ENCODE results near the gene CYB5A.
"Not testable (repeated sequence)": the region's sequence is repeated elsewhere in the genome, so short reads cannot be mapped to it uniquely, and the experiment has no call there.

CYB5A gene

DNA sequence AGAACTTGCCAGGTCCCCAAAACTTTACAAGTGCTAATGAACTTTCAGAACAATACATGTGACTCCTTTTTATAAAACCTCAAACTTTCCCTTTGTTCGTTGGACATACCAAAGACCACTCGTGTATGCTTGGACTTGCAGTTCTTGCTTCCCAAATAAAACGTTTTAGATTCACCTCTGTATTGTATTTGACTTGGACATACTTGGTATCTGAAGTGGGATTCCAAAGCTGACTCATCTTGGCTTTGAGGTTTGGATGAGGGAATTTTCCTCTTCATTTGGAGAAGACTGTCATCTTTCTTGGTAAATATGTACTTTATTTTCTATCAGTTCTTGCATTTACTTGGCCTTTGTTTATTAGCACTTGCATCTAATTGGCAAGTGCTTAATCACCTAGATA lies 8.0 kb upstream of the CYB5A start:
- TF ChIP-seq CTCF (IDR thresholded peaks at IDR 0.05; ENCODE audit: borderline replicate concordance, control extremely low read depth, extremely low read depth, insufficient read depth, missing control alignments): no peak
- in situ Hi-C loops (cut with MboI; ENCODE audit: low sequenced_read_pairs, unreplicated experiment): no loop called here
- DNase-seq (ENCODE audit: low spot score): no peak

GRCh38 chr18:74299162-74299561 lies 7.4 kb upstream of the CYB5A start:
- no peak for DNase-seq (ENCODE audit: low spot score)
- in situ Hi-C loops (cut with MboI; ENCODE audit: low sequenced_read_pairs, unreplicated experiment): no loop called here
- no peak for TF ChIP-seq CTCF (IDR thresholded peaks at IDR 0.05; ENCODE audit: borderline replicate concordance, control extremely low read depth, extremely low read depth, insufficient read depth, missing control alignments)

GRCh38 chr18:74294526-74294925 lies 2.8 kb upstream of the CYB5A start:
- TF ChIP-seq CTCF (IDR thresholded peaks at IDR 0.05; ENCODE audit: borderline replicate concordance, control extremely low read depth, extremely low read depth, insufficient read depth, missing control alignments): no peak
- in situ Hi-C loops (cut with MboI; ENCODE audit: low sequenced_read_pairs, unreplicated experiment): no loop called here
- DNase-seq (ENCODE audit: low spot score): no peak

DNA sequence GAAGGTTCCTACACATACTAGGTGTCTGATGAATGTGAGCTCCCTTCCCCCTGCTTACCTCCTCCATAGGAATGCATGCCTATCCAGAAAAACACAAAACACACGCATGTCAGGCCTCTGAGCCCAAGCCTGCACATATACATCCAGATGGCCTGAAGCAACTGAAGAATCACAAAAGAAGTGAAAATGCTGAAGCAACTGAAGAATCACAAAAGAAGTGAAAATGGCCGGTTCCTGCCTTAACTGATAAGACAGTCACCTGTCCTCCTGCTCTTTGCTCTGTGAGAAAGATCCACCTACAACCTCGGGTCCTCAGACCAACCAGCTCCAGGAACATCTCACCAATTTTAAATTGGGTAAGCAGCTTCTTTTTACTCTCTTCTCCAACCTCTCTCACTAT lies 1.2 kb upstream of the CYB5A start:
- peak; percentile 2 for DNase-seq (ENCODE audit: low spot score)
- in situ Hi-C loops (cut with MboI; ENCODE audit: low sequenced_read_pairs, unreplicated experiment): not testable (repeated sequence)

DNA sequence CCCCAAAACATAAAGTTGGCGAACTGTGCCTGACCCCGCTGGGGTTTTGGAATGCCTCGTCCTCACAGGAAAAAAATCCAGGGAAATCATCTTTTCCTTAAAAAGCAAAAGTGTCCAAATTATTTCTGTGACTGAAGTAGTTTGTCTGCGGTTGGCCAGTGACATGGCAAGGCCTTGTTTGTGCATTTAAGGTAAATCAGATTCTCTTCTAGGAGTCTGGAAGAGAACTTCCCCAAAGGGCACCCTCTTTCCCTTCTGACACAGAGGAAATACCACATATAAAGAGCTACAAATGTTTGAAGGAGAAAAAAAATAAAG lies 737 bp upstream of the CYB5A start:
- DNase-seq (ENCODE audit: low spot score): peak; percentile 8
- TF ChIP-seq CTCF (IDR thresholded peaks at IDR 0.05; ENCODE audit: borderline replicate concordance, control extremely low read depth, extremely low read depth, insufficient read depth, missing control alignments): no peak
- in situ Hi-C loops (cut with MboI; ENCODE audit: low sequenced_read_pairs, unreplicated experiment): no loop called here

- in situ Hi-C loops (cut with MboI; ENCODE audit: low sequenced_read_pairs, unreplicated experiment): no loop called here
- DNase-seq (ENCODE audit: low spot score): no peak
- TF ChIP-seq CTCF (IDR thresholded peaks at IDR 0.05; ENCODE audit: borderline replicate concordance, control extremely low read depth, extremely low read depth, insufficient read depth, missing control alignments): no peak
Observed at GRCh38 chr18:74291472-74291770, 342 bp downstream of the CYB5A start.

GRCh38 chr18:74290794-74291471 lies 830 bp downstream of the CYB5A start:
- peak; percentile 34 for DNase-seq (ENCODE audit: low spot score)

More at GRCh38 chr18:74290794-74291471, 830 bp downstream of the CYB5A start:
- in situ Hi-C loops (cut with MboI; ENCODE audit: low sequenced_read_pairs, unreplicated experiment): no loop called here
- TF ChIP-seq CTCF (IDR thresholded peaks at IDR 0.05; ENCODE audit: borderline replicate concordance, control extremely low read depth, extremely low read depth, insufficient read depth, missing control alignments): no peak
